GM12878 (cell line): ENCODE results near the gene FAM163A. TPM values are rescaled to one million over a fixed set of nuclear protein-coding genes. Genes with fewer than 3 reads are reported as not detected.

ENCODE experiments used
- ATAC-seq: fragments of 200-7000 bp; cut with Tn5 transposase; 3 replicates; pipeline ENCODE4 v1.9.1; 2020; ENCODE audit warnings: mild to moderate bottlenecking, moderate library complexity
- BruUV-seq: library from RNA; stranded (reverse); fragments of 400-500 nt; replicated peaks from 2 replicates; lab custom pipeline; 2021; lab: Mats Ljungman, UMichigan
- CTCF ChIA-PET: fragments of 300-600 bp; sonication (Branson Sonifier 250); formaldehyde crosslinking; extraction: SDS; loops from one replicate; lab custom pipeline; 2021; ENCODE audit warnings: inconsistent platforms; lab: Yijun Ruan, JAX
- POLR2A ChIA-PET: fragments of 350-600 bp; formaldehyde crosslinking; extraction: SDS; loops from one replicate; lab custom pipeline; 2021; ENCODE audit warnings: inconsistent platforms; lab: Charles Lee
- RAD21 ChIA-PET: fragments of 300-600 bp; sonication (Branson Sonifier 250); formaldehyde crosslinking; loops from one replicate; lab custom pipeline; 2023; ENCODE audit warnings: antibody characterized with exemption; ENCODE audit not compliant: unreplicated experiment; lab: Charles Lee
- SMC1A ChIA-PET: fragments of 300-600 bp; sonication (Branson Sonifier 250); formaldehyde crosslinking; loops from one replicate; lab custom pipeline; 2023; ENCODE audit not compliant: unreplicated experiment, uncharacterized antibody; lab: Charles Lee
- DNase-seq: peaks from one replicate; pipeline ENCODE4 v3.0.0-alpha.2; 2011; ENCODE audit warnings: low read depth, low spot score
- FAIRE-seq: peaks from 3 replicates; lab custom pipeline; 2011; peaks lifted over from hg19 to GRCh38; lab: Jason Lieb, UNC
- H2AFZ ChIP-seq: 2 replicates; pipeline ENCODE4 v1.6.0; 2011; ENCODE audit warnings: low read depth, low read length, control low read depth; ENCODE audit not compliant: control insufficient read depth
- H3K27ac ChIP-seq: 2 replicates; pipeline ENCODE4 v1.5.1; 2011; ENCODE audit warnings: control low read depth; ENCODE audit not compliant: control insufficient read depth, insufficient read depth
- H3K27me3 ChIP-seq, 2 experiments: replicated peaks in 1 of 2; 2 replicates each; pipeline versions ENCODE4 v1.6.0 to v1.6.1; 2011; ENCODE audit warnings: low read length in 1 of 2; ENCODE audit not compliant: control insufficient read depth in 2 of 2, insufficient read depth in 2 of 2
- H3K36me3 ChIP-seq, 2 experiments: 2 replicates each; pipeline ENCODE4 v1.5.1; 2011; ENCODE audit warnings: low read length in 1 of 2; ENCODE audit not compliant: control insufficient read depth in 2 of 2, insufficient read depth in 2 of 2
- H3K4me1 ChIP-seq: 2 replicates; pipeline ENCODE4 v1.6.1; 2011; ENCODE audit warnings: mild to moderate bottlenecking, low read length, moderate library complexity, mixed read lengths; ENCODE audit not compliant: control insufficient read depth, insufficient read depth
- H3K4me2 ChIP-seq: 2 replicates; pipeline ENCODE4 v1.6.0; 2011; ENCODE audit warnings: control low read depth; ENCODE audit not compliant: control insufficient read depth, insufficient read depth
- H3K4me3 ChIP-seq: fragments of 200-600 bp; sonication (generic); 2 replicates; pipeline ENCODE4 v1.5.1; 2016
- H3K79me2 ChIP-seq: 2 replicates; pipeline ENCODE4 v1.6.0; 2011; ENCODE audit warnings: low read length; ENCODE audit not compliant: control insufficient read depth, insufficient read depth
- H3K9ac ChIP-seq: 2 replicates; pipeline ENCODE4 v1.8.0; 2011; ENCODE audit warnings: low read length, control low read depth, mixed read lengths; ENCODE audit not compliant: control insufficient read depth, insufficient read depth
- H3K9me3 ChIP-seq: replicated peaks from 3 replicates; pipeline ENCODE4 v1.5.1; 2011; ENCODE audit warnings: mild to moderate bottlenecking, low read length; ENCODE audit not compliant: control insufficient read depth, insufficient read depth
- H4K20me1 ChIP-seq: 2 replicates; pipeline ENCODE4 v1.6.0; 2011; ENCODE audit not compliant: control insufficient read depth, insufficient read depth
- ESRRA ChIP-seq: IDR thresholded peaks from 2 replicates; pipeline ENCODE4 v1.6.1; 2012; ENCODE audit warnings: mild to moderate bottlenecking, low read length, improper control_type of control experiment
- HSF1 ChIP-seq: fragments of 150-350 bp; IDR thresholded peaks from 2 replicates; pipeline ENCODE4 v1.6.1; 2014; ENCODE audit warnings: mild to moderate bottlenecking, low read depth, low read length
- JUND ChIP-seq: IDR thresholded peaks from 2 replicates; pipeline ENCODE4 v1.6.1; 2012; ENCODE audit warnings: low read depth, mild to moderate bottlenecking, low read length, improper control_type of control experiment, moderate library complexity
- KLF5 ChIP-seq: fragments of 450-650 bp; IDR thresholded peaks from 2 replicates; pipeline ENCODE4 v1.6.1; 2014; ENCODE audit warnings: mild to moderate bottlenecking; ENCODE audit not compliant: partially characterized antibody
- NR2C1 ChIP-seq: fragments of 450-650 bp; IDR thresholded peaks from 2 replicates; pipeline ENCODE4 v1.6.1; 2017; ENCODE audit warnings: antibody characterized with exemption, mild to moderate bottlenecking, moderate library complexity
- NR2C2 ChIP-seq: IDR thresholded peaks from 2 replicates; pipeline ENCODE4 v1.6.1; 2011; ENCODE audit warnings: borderline replicate concordance, low read depth; ENCODE audit not compliant: control insufficient read depth, insufficient read length
- PAX5 ChIP-seq: IDR thresholded peaks from 2 replicates; pipeline ENCODE4 v1.6.1; 2011; ENCODE audit warnings: low read depth, low read length, borderline replicate concordance
- POU2F2 ChIP-seq: IDR thresholded peaks from 3 replicates; pipeline ENCODE4 v1.6.1; 2011; ENCODE audit warnings: low read depth, mild to moderate bottlenecking, low read length, borderline replicate concordance
- RB1 ChIP-seq: fragments of 450-650 bp; formaldehyde crosslinking; IDR thresholded peaks from 2 replicates; pipeline ENCODE4 v1.6.1; 2017; ENCODE audit warnings: mild to moderate bottlenecking, borderline replicate concordance
- RELA ChIP-seq: fragments of 450-650 bp; IDR thresholded peaks from 2 replicates; pipeline ENCODE4 v1.8.0; 2014; ENCODE audit warnings: borderline replicate concordance; ENCODE audit not compliant: partially characterized antibody
- SREBF2 ChIP-seq: IDR thresholded peaks from 2 replicates; pipeline ENCODE4 v1.6.1; 2012; ENCODE audit warnings: mild to moderate bottlenecking, low read length
- SUZ12 ChIP-seq: fragments of 200-600 bp; sonication (generic); IDR thresholded peaks from one replicate; pipeline ENCODE4 v1.6.1; 2018; ENCODE audit warnings: antibody characterized with exemption, mild to moderate bottlenecking; ENCODE audit not compliant: unreplicated experiment
- TCF12 ChIP-seq: IDR thresholded peaks from 2 replicates; pipeline ENCODE4 v1.6.1; 2011; ENCODE audit warnings: low read depth, mild to moderate bottlenecking, low read length
- ZZZ3 ChIP-seq: IDR thresholded peaks from 2 replicates; pipeline ENCODE4 v1.6.1; 2011; ENCODE audit warnings: low read depth; ENCODE audit not compliant: control insufficient read depth, insufficient read length
- WGBS: methylation state at CpG from one replicate; pipeline ENCODE4 v1.1.6; 2016; ENCODE audit warnings: low lambda C conversion rate; ENCODE audit not compliant: insufficient replicate concordance, insufficient coverage; ENCODE audit errors: missing lambda C conversion rate; 5-methylcytosine and 5-hydroxymethylcytosine counted together
- in situ Hi-C: fragments of 300-500 bp; cut with MboI; formaldehyde crosslinking; loops from 9 replicates; pipeline ENCODE4 v1.14.3; 2018; ENCODE audit warnings: mixed read lengths
- intact Hi-C: fragments of 100-400 bp; cut with micrococcal nuclease; formaldehyde crosslinking; loops from one replicate; pipeline ENCODE4 v1.14.2; 2022; ENCODE audit not compliant: unreplicated experiment
- polyA plus RNA-seq, 11 experiments: library from polyadenylated mRNA; depleted of rRNA in 4 of 11; unstranded in 6 of 11; stranded (reverse) in 5 of 11; fragments of >200 nt; fragmentation: Nextera tagmentation in 4 of 11; fragmentation: Illumina TruSeq in 1 of 11; extraction: Ambion mirVana in 4 of 11; extraction: Trizol in 1 of 11; gene quantifications; 1 replicate in 1 of 11; 2 replicates in 10 of 11; pipeline versions ENCODE4 v1.2.1 to v1.2.3, GENCODE V29; 2011 to 2016; ENCODE audit warnings: inconsistent platforms in 2 of 11, missing spikeins in 2 of 11, low read depth in 1 of 11
- total RNA-seq, 4 experiments: library from RNA; depleted of rRNA in 3 of 4; stranded (reverse); fragments of >200 nt in 3 of 4; fragmentation: Illumina TruSeq in 1 of 4; extraction: Trizol in 1 of 4; gene quantifications; 2 replicates each; pipeline versions ENCODE4 v1.2.1 to v1.2.3, GENCODE V29; 2013 to 2021
- TF ChIP-seq, protein P1 (sequence below): fragments of 450-650 bp; IDR thresholded peaks from 2 replicates; pipeline ENCODE4 v1.6.1; 2016; ENCODE audit warnings: mild to moderate bottlenecking
- TF ChIP-seq, protein P2 (sequence below): IDR thresholded peaks from 2 replicates; pipeline ENCODE4 v1.6.1; 2011; ENCODE audit warnings: borderline replicate concordance, low read depth, mild to moderate bottlenecking, moderate library complexity, low read length; ENCODE audit not compliant: insufficient read depth, poor library complexity, severe bottlenecking
- TF ChIP-seq, protein P3 (sequence below): IDR thresholded peaks from 2 replicates; pipeline ENCODE4 v1.6.1; 2011; ENCODE audit warnings: low read depth, mild to moderate bottlenecking, low read length, moderate library complexity, borderline replicate concordance; ENCODE audit errors: extremely low read depth

Gene FAM163A
- total and polyA plus RNA-seq, 10 of the 15 experiments (the other 5 are each of a cell fraction or from before 2014, with no cell fraction given) = not detected

DNA sequence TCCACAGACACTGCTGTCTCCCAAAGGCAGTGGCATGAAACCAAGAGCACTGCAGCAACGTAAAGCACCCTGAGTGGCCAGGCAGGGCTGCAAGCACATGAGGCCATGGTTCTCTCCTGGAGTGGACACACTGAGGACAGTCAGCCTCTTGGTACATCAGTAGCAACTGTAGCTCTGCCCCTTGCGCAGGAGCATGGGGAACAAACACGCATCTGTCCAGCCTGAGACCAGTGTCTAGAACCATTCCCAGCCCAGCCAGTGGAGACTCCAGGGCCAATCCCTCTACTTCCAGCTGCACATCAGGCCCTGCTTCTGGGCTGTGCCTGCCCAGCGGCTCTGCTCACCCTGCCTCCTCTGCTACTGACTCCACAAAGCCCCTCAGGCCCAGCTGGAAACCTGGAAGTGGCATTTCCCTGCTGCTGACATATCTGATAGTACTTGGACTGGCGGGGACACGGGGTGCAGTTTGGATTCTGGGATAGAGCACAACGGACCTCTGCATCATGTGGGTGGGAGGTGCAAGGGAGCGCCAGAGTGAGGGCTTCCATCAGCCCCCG, 85.5 kb downstream of the FAM163A start:
- Histone ChIP-seq H3K27me3 (no peaks in the 10 kb centered on the region; a peak in 1 of 4 replicates), H3K36me3 (no peaks in the 10 kb centered on the region), H3K9ac (no peak overlapping the region), H3K4me3 (no peak overlapping the region), H3K27ac (no peak overlapping the region), H2AFZ (no peak overlapping the region), H4K20me1 (no peaks in the 10 kb centered on the region), H3K79me2 (no peaks in the 10 kb centered on the region), H3K4me1 (peaks cover 3% of the 10 kb centered on the region; the same call in 1 of the 2 replicates), H3K9me3 (no peaks in the 10 kb centered on the region), H3K4me2 (no peak overlapping the region)
- intact Hi-C loops = no loop called here
- ChIA-PET SMC1A (interaction anchor here (0.9 kb wide), 1 partner anchor 9 kb away, joined by 5 read pairs; no protein-coding TSS in a partner anchor), POLR2A (interaction anchor here (0.5 kb wide), 1 partner anchor 43 kb away, joined by 3 read pairs; no protein-coding TSS in a partner anchor), RAD21 (no interaction called here), CTCF (interaction anchor here (1.7 to 4.7 kb wide), 2 partner anchors 14 to 20 kb away, joined by 7 to 33 read pairs; no protein-coding TSS in a partner anchor)
- WGBS = 27% methylated on average over 9 of the region's 9 CpGs
- TF ChIP-seq, protein P1, sequence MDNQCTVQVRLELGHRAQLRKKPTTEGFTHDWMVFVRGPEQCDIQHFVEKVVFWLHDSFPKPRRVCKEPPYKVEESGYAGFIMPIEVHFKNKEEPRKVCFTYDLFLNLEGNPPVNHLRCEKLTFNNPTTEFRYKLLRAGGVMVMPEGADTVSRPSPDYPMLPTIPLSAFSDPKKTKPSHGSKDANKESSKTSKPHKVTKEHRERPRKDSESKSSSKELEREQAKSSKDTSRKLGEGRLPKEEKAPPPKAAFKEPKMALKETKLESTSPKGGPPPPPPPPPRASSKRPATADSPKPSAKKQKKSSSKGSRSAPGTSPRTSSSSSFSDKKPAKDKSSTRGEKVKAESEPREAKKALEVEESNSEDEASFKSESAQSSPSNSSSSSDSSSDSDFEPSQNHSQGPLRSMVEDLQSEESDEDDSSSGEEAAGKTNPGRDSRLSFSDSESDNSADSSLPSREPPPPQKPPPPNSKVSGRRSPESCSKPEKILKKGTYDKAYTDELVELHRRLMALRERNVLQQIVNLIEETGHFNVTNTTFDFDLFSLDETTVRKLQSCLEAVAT = no peak
- TF ChIP-seq HSF1 = no peak
- TF ChIP-seq SREBF2 = no peak
- no peak for TF ChIP-seq ESRRA
- no peak for TF ChIP-seq NR2C2
- TF ChIP-seq POU2F2 = no peak
- no peak for TF ChIP-seq JUND
- TF ChIP-seq NR2C1 = no peak
- TF ChIP-seq PAX5 = no peak
- no peak for TF ChIP-seq RELA
- no peak for TF ChIP-seq RB1
- no peak for TF ChIP-seq SUZ12
- TF ChIP-seq, protein P2, sequence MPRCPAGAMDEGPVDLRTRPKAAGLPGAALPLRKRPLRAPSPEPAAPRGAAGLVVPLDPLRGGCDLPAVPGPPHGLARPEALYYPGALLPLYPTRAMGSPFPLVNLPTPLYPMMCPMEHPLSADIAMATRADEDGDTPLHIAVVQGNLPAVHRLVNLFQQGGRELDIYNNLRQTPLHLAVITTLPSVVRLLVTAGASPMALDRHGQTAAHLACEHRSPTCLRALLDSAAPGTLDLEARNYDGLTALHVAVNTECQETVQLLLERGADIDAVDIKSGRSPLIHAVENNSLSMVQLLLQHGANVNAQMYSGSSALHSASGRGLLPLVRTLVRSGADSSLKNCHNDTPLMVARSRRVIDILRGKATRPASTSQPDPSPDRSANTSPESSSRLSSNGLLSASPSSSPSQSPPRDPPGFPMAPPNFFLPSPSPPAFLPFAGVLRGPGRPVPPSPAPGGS = no peak
- TF ChIP-seq KLF5 = no peak
- TF ChIP-seq, protein P3, sequence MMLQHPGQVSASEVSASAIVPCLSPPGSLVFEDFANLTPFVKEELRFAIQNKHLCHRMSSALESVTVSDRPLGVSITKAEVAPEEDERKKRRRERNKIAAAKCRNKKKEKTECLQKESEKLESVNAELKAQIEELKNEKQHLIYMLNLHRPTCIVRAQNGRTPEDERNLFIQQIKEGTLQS = no peak
- no peak for TF ChIP-seq TCF12
- TF ChIP-seq ZZZ3 = no peak
- in situ Hi-C loops = no loop called here
- no peak for DNase-seq
- ATAC-seq = no peak
- no peak for FAIRE-seq
- BruUV-seq = no TSS peak
